GM12878 (cell line): ENCODE data around the gene TCF4. TPM values are rescaled to one million over a fixed set of nuclear protein-coding genes. Genes with fewer than 3 reads are reported as not detected.

Experiments
- ATAC-seq: fragments of 200-7000 bp; cut with Tn5 transposase; 3 replicates; pipeline ENCODE4 v1.9.1; 2020; ENCODE audit warnings: mild to moderate bottlenecking, moderate library complexity
- BruUV-seq: library from RNA; stranded (reverse); fragments of 400-500 nt; replicated peaks from 2 replicates; lab custom pipeline; 2021; lab: Mats Ljungman, UMichigan
- CTCF ChIA-PET: fragments of 300-600 bp; sonication (Branson Sonifier 250); formaldehyde crosslinking; extraction: SDS; loops from one replicate; lab custom pipeline; 2021; ENCODE audit warnings: inconsistent platforms; lab: Yijun Ruan, JAX
- POLR2A ChIA-PET: fragments of 350-600 bp; formaldehyde crosslinking; extraction: SDS; loops from one replicate; lab custom pipeline; 2021; ENCODE audit warnings: inconsistent platforms; lab: Charles Lee
- RAD21 ChIA-PET: fragments of 300-600 bp; sonication (Branson Sonifier 250); formaldehyde crosslinking; loops from one replicate; lab custom pipeline; 2023; ENCODE audit warnings: antibody characterized with exemption; ENCODE audit not compliant: unreplicated experiment; lab: Charles Lee
- SMC1A ChIA-PET: fragments of 300-600 bp; sonication (Branson Sonifier 250); formaldehyde crosslinking; loops from one replicate; lab custom pipeline; 2023; ENCODE audit not compliant: unreplicated experiment, uncharacterized antibody; lab: Charles Lee
- DNase-seq: peaks from one replicate; pipeline ENCODE4 v3.0.0-alpha.2; 2011; ENCODE audit warnings: low read depth, low spot score
- FAIRE-seq: peaks from 3 replicates; lab custom pipeline; 2011; peaks lifted over from hg19 to GRCh38; lab: Jason Lieb, UNC
- H2AFZ ChIP-seq: 2 replicates; pipeline ENCODE4 v1.6.0; 2011; ENCODE audit warnings: low read depth, low read length, control low read depth; ENCODE audit not compliant: control insufficient read depth
- H3K27ac ChIP-seq: 2 replicates; pipeline ENCODE4 v1.5.1; 2011; ENCODE audit warnings: control low read depth; ENCODE audit not compliant: control insufficient read depth, insufficient read depth
- H3K27me3 ChIP-seq, 2 experiments: replicated peaks in 1 of 2; 2 replicates each; pipeline versions ENCODE4 v1.6.0 to v1.6.1; 2011; ENCODE audit warnings: low read length in 1 of 2; ENCODE audit not compliant: control insufficient read depth in 2 of 2, insufficient read depth in 2 of 2
- H3K36me3 ChIP-seq, 2 experiments: 2 replicates each; pipeline ENCODE4 v1.5.1; 2011; ENCODE audit warnings: low read length in 1 of 2; ENCODE audit not compliant: control insufficient read depth in 2 of 2, insufficient read depth in 2 of 2
- H3K4me1 ChIP-seq: 2 replicates; pipeline ENCODE4 v1.6.1; 2011; ENCODE audit warnings: mild to moderate bottlenecking, low read length, moderate library complexity, mixed read lengths; ENCODE audit not compliant: control insufficient read depth, insufficient read depth
- H3K4me2 ChIP-seq: 2 replicates; pipeline ENCODE4 v1.6.0; 2011; ENCODE audit warnings: control low read depth; ENCODE audit not compliant: control insufficient read depth, insufficient read depth
- H3K4me3 ChIP-seq: fragments of 200-600 bp; sonication (generic); 2 replicates; pipeline ENCODE4 v1.5.1; 2016
- H3K79me2 ChIP-seq: 2 replicates; pipeline ENCODE4 v1.6.0; 2011; ENCODE audit warnings: low read length; ENCODE audit not compliant: control insufficient read depth, insufficient read depth
- H3K9ac ChIP-seq: 2 replicates; pipeline ENCODE4 v1.8.0; 2011; ENCODE audit warnings: low read length, control low read depth, mixed read lengths; ENCODE audit not compliant: control insufficient read depth, insufficient read depth
- H3K9me3 ChIP-seq: replicated peaks from 3 replicates; pipeline ENCODE4 v1.5.1; 2011; ENCODE audit warnings: mild to moderate bottlenecking, low read length; ENCODE audit not compliant: control insufficient read depth, insufficient read depth
- H4K20me1 ChIP-seq: 2 replicates; pipeline ENCODE4 v1.6.0; 2011; ENCODE audit not compliant: control insufficient read depth, insufficient read depth
- CBX3 ChIP-seq: fragments of 200-600 bp; sonication (generic); IDR thresholded peaks from 2 replicates; pipeline ENCODE4 v1.6.1; 2016; ENCODE audit warnings: low read depth, borderline replicate concordance
- CREB1 ChIP-seq: IDR thresholded peaks from 2 replicates; pipeline ENCODE4 v1.6.1; 2012; ENCODE audit warnings: low read depth, mild to moderate bottlenecking, inconsistent platforms
- ETV6 ChIP-seq, 2 experiments: fragments of 450-650 bp in 1 of 2; IDR thresholded peaks in 1 of 2; conservative IDR thresholded peaks in 1 of 2; 2 replicates each; pipeline ENCODE4 v1.6.1; 2014; ENCODE audit warnings: antibody characterized with exemption in 1 of 2, borderline replicate concordance in 1 of 2, low read depth in 1 of 2, mild to moderate bottlenecking in 1 of 2, moderate library complexity in 1 of 2
- IKZF1 ChIP-seq: fragments of 450-650 bp; conservative IDR thresholded peaks from 2 replicates; pipeline ENCODE4 v1.6.1; 2017; ENCODE audit warnings: antibody characterized with exemption, mild to moderate bottlenecking
- NFIC ChIP-seq: IDR thresholded peaks from 2 replicates; pipeline ENCODE4 v1.6.1; 2012; ENCODE audit warnings: low read depth, mild to moderate bottlenecking, inconsistent platforms, low read length, moderate library complexity
- RCOR1 ChIP-seq: conservative IDR thresholded peaks from 2 replicates; pipeline ENCODE4 v1.6.1; 2012; ENCODE audit warnings: low read depth, low read length, improper control_type of control experiment
- RUNX3 ChIP-seq: IDR thresholded peaks from 2 replicates; pipeline ENCODE4 v1.6.1; 2012; ENCODE audit warnings: low read length, inconsistent platforms
- TCF3 ChIP-seq: IDR thresholded peaks from 2 replicates; pipeline ENCODE4 v1.6.1; 2012; ENCODE audit warnings: low read depth, mild to moderate bottlenecking, low read length, borderline replicate concordance; ENCODE audit not compliant: insufficient read depth
- ZNF217 ChIP-seq: fragments of 450-650 bp; IDR thresholded peaks from 2 replicates; pipeline ENCODE4 v1.6.1; 2017; ENCODE audit warnings: antibody characterized with exemption, mild to moderate bottlenecking
- WGBS: methylation state at CpG from one replicate; pipeline ENCODE4 v1.1.6; 2016; ENCODE audit warnings: low lambda C conversion rate; ENCODE audit not compliant: insufficient replicate concordance, insufficient coverage; ENCODE audit errors: missing lambda C conversion rate; 5-methylcytosine and 5-hydroxymethylcytosine counted together
- in situ Hi-C: fragments of 300-500 bp; cut with MboI; formaldehyde crosslinking; loops from 9 replicates; pipeline ENCODE4 v1.14.3; 2018; ENCODE audit warnings: mixed read lengths
- intact Hi-C: fragments of 100-400 bp; cut with micrococcal nuclease; formaldehyde crosslinking; loops from one replicate; pipeline ENCODE4 v1.14.2; 2022; ENCODE audit not compliant: unreplicated experiment
- polyA plus RNA-seq, 11 experiments: library from polyadenylated mRNA; depleted of rRNA in 4 of 11; unstranded in 6 of 11; stranded (reverse) in 5 of 11; fragments of >200 nt; fragmentation: Nextera tagmentation in 4 of 11; fragmentation: Illumina TruSeq in 1 of 11; extraction: Ambion mirVana in 4 of 11; extraction: Trizol in 1 of 11; gene quantifications; 1 replicate in 1 of 11; 2 replicates in 10 of 11; pipeline versions ENCODE4 v1.2.1 to v1.2.3, GENCODE V29; 2011 to 2016; ENCODE audit warnings: inconsistent platforms in 2 of 11, missing spikeins in 2 of 11, low read depth in 1 of 11
- total RNA-seq, 4 experiments: library from RNA; depleted of rRNA in 3 of 4; stranded (reverse); fragments of >200 nt in 3 of 4; fragmentation: Illumina TruSeq in 1 of 4; extraction: Trizol in 1 of 4; gene quantifications; 2 replicates each; pipeline versions ENCODE4 v1.2.1 to v1.2.3, GENCODE V29; 2013 to 2021
- TF ChIP-seq, protein P1 (sequence below): fragments of 450-650 bp; formaldehyde crosslinking; IDR thresholded peaks from 2 replicates; pipeline ENCODE4 v1.4.0; 2020; ENCODE audit warnings: mild to moderate bottlenecking, moderate library complexity

TCF4 gene
- total and polyA plus RNA-seq, 10 of the 15 experiments (the other 5 are each of a cell fraction or from before 2014, with no cell fraction given), result 15.2 to 94.0 (median 31.5) TPM

DNA sequence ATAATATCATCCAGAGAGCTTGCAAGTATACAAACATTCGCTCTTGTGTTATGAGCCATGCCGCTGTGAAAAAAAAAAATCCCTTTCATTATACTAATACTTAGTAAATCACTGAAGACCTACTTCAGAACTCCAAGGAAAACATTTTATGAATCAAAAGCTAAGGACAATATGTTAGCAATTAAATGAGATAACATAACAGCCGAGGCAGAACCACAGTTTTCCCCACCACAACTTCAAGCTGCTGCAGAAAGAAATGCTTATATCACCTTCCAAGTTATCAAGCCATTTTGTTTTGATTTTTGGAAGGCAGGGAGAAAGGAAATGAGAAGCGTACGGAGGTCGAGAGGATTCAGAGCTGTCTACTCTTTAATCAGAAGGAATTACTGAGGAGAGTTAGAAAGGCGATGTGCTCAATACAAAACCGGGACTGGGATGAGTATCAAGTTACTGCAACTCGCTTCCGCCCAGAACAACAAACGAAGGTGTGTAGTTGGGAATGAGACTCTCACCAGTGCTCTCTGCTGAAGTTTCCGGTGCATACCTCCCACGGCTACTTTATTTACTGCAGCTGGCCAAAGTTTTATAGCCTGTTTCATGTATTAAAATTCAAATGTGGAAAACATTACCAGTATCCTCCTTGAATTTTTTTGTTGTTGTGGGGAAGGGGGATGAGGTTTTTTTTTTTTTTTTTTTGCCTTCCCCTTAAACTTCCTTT is 336.6 kb downstream of the TCF4 start:
- Histone ChIP-seq H3K9ac (no peak overlapping the region), H2AFZ (no peak overlapping the region), H3K27me3 (no peaks in the 10 kb centered on the region), H3K79me2 (peaks cover 4% of the 10 kb centered on the region), H4K20me1 (no peaks in the 10 kb centered on the region), H3K27ac (peak overlapping the region; percentile 71), H3K4me1 (peaks cover 57% of the 10 kb centered on the region), H3K4me3 (peak overlapping the region; percentile 37; the same call in 1 of the 2 replicates), H3K36me3 (peaks cover 0 to 31% of the 10 kb centered on the region in 2 experiments), H3K9me3 (peaks cover 2% of the 10 kb centered on the region; the same call in 2 of the 3 replicates), H3K4me2 (0 out of 2 replicates have a peak overlapping the region, but pooled peaks have one; percentile 11)
- in situ Hi-C loops, result no loop called here
- ChIA-PET RAD21 (interaction anchor here (0.8 to 6.8 kb wide), 12 partner anchors 10 to 73 kb away, joined by 3 to 93 read pairs (median 14); no protein-coding TSS in a partner anchor), SMC1A (interaction anchor here (0.7 to 7.1 kb wide), 14 partner anchors 11 to 182 kb away, joined by 3 to 177 read pairs (median 10); no protein-coding TSS in a partner anchor), CTCF (interaction anchor here (0.7 to 7.1 kb wide), 13 partner anchors 10 to 67 kb away, joined by 3 to 50 read pairs (median 5); no protein-coding TSS in a partner anchor), POLR2A (interaction anchor here (0.5 to 6.4 kb wide), 13 partner anchors 9 to 1198 kb away, joined by 3 to 70 read pairs (median 6); no protein-coding TSS in a partner anchor)
- BruUV-seq, result no TSS peak
- intact Hi-C loops, result no loop called here
- TF ChIP-seq IKZF1 (0 out of 2 replicates have a peak, but pooled peaks have one; percentile 14), ZNF217 (no peak)
- WGBS, result 1% methylated on average over 13 of the region's 13 CpGs
- ATAC-seq (peak; percentile 23; the same call in 2 of the 3 replicates), FAIRE-seq (no peak), DNase-seq (no peak)

DNA sequence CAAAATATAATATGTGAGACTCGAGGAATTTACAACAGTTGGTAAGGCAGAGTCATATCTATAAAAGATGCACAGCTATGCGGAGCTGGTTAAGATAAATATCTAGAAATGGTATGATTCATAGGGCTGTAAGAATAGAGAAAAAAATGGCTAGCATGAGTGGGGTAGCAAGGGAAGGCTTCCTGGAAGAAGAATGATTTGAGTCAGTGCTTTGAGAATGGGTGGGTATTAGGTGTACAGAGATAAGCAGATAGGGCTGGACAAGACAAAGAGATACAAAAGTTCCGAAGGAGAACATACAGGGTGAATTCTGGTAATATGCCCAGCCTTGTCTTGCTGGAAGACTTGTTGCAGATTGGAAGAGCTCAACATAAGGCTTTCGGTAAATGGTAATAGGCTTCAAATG is 337.2 kb downstream of the TCF4 start:
- Histone ChIP-seq H3K4me2 (peak overlapping the region; percentile 11; the same call in 1 of the 2 replicates), H2AFZ (no peak overlapping the region), H3K4me1 (peaks cover 57% of the 10 kb centered on the region), H3K9me3 (peaks cover 2% of the 10 kb centered on the region; the same call in 2 of the 3 replicates), H3K27me3 (no peaks in the 10 kb centered on the region), H3K4me3 (no peak overlapping the region; the same call in 1 of the 2 replicates), H4K20me1 (no peaks in the 10 kb centered on the region), H3K79me2 (peaks cover 4% of the 10 kb centered on the region), H3K9ac (no peak overlapping the region), H3K27ac (peak overlapping the region; percentile 73), H3K36me3 (peaks cover 0 to 28% of the 10 kb centered on the region in 2 experiments)
- FAIRE-seq (no peak), ATAC-seq (peak; percentile 50), DNase-seq (no peak)
- intact Hi-C loops, result no loop called here
- ChIA-PET CTCF (interaction anchor here (0.7 to 7.1 kb wide), 12 partner anchors 10 to 68 kb away, joined by 3 to 50 read pairs (median 5); no protein-coding TSS in a partner anchor), RAD21 (interaction anchor here (0.8 to 6.8 kb wide), 13 partner anchors 10 to 74 kb away, joined by 3 to 93 read pairs (median 13); no protein-coding TSS in a partner anchor), SMC1A (interaction anchor here (0.7 to 7.1 kb wide), 14 partner anchors 12 to 181 kb away, joined by 3 to 177 read pairs (median 10); no protein-coding TSS in a partner anchor), POLR2A (interaction anchor here (0.5 to 6.4 kb wide), 12 partner anchors 10 to 71 kb away, joined by 3 to 70 read pairs (median 8); no protein-coding TSS in a partner anchor)
- in situ Hi-C loops, result no loop called here
- 5% methylated on average over 4 of the region's 4 CpGs for WGBS
- BruUV-seq, result no TSS peak
- TF ChIP-seq, protein P1, sequence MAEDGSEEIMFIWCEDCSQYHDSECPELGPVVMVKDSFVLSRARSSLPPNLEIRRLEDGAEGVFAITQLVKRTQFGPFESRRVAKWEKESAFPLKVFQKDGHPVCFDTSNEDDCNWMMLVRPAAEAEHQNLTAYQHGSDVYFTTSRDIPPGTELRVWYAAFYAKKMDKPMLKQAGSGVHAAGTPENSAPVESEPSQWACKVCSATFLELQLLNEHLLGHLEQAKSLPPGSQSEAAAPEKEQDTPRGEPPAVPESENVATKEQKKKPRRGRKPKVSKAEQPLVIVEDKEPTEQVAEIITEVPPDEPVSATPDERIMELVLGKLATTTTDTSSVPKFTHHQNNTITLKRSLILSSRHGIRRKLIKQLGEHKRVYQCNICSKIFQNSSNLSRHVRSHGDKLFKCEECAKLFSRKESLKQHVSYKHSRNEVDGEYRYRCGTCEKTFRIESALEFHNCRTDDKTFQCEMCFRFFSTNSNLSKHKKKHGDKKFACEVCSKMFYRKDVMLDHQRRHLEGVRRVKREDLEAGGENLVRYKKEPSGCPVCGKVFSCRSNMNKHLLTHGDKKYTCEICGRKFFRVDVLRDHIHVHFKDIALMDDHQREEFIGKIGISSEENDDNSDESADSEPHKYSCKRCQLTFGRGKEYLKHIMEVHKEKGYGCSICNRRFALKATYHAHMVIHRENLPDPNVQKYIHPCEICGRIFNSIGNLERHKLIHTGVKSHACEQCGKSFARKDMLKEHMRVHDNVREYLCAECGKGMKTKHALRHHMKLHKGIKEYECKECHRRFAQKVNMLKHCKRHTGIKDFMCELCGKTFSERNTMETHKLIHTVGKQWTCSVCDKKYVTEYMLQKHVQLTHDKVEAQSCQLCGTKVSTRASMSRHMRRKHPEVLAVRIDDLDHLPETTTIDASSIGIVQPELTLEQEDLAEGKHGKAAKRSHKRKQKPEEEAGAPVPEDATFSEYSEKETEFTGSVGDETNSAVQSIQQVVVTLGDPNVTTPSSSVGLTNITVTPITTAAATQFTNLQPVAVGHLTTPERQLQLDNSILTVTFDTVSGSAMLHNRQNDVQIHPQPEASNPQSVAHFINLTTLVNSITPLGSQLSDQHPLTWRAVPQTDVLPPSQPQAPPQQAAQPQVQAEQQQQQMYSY (CRISPR knock-in tag), result no peak
- peak; percentile 87 for TF ChIP-seq NFIC
- peak; percentile 43; the same call in 1 of the 2 replicates for TF ChIP-seq TCF3
- TF ChIP-seq RUNX3, result peak; percentile 63
- TF ChIP-seq ETV6 (conservative IDR thresholded peaks at IDR 0.05 in 1 of 2, IDR thresholded peaks at IDR 0.05 in 1 of 2; ENCODE audit: borderline replicate concordance in 1 of 2, low read depth in 1 of 2), result peak in 1 of 2 experiments; percentile 88; a peak in 2 of 4 replicates
- TF ChIP-seq CREB1, result peak; percentile 30; the same call in 1 of the 2 replicates
- TF ChIP-seq RCOR1, result no peak
- no peak for TF ChIP-seq CBX3
